Islet of Langerhans (tissue), 1 donor: ENCODE data around the gene ERAL1.
"Not testable (repeated sequence)": the region's sequence is repeated elsewhere in the genome, so short reads cannot be mapped to it uniquely, and the experiment has no call there.

Experiments used
- FAIRE-seq: peaks from one replicate; lab custom pipeline; 2011; peaks lifted over from hg19 to GRCh38; lab: Jason Lieb, UNC

ERAL1 gene

DNA sequence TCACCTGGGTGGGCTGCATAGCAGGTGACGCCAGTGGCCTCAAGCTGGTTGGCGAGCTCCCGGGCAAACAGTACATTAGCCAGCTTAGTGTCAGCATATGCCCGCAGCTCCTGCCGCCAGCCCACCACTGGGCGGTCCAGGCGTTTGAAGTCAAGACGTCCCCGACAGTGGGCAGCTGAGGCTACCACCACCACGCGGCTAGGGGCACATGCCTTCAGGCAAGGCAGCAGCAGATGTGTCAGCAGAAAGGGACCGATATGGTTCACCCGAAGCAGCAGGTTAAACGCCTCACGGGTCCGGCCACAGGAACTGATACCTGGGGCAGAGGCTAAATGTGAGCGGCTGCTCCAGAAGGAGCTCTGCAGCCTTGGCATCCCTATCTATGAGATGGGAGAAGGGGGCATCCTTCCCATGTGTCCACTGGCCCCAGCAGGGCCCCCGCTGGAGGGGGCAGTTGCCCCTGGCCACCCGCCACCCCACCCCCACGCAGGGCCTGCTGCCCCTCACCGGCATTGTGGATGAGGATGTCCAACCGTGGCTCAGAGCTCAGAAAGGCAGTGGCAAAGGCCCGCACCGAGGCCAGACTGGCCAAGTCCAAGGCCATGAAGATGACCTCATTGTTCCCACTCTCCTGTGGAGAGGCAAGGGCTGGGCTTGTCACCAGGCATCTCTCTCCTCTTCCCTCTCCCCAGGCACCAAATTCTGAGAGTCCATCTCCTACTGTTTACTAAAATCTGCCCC lies 46.3 kb downstream of the ERAL1 start:
- no peak for FAIRE-seq

DNA sequence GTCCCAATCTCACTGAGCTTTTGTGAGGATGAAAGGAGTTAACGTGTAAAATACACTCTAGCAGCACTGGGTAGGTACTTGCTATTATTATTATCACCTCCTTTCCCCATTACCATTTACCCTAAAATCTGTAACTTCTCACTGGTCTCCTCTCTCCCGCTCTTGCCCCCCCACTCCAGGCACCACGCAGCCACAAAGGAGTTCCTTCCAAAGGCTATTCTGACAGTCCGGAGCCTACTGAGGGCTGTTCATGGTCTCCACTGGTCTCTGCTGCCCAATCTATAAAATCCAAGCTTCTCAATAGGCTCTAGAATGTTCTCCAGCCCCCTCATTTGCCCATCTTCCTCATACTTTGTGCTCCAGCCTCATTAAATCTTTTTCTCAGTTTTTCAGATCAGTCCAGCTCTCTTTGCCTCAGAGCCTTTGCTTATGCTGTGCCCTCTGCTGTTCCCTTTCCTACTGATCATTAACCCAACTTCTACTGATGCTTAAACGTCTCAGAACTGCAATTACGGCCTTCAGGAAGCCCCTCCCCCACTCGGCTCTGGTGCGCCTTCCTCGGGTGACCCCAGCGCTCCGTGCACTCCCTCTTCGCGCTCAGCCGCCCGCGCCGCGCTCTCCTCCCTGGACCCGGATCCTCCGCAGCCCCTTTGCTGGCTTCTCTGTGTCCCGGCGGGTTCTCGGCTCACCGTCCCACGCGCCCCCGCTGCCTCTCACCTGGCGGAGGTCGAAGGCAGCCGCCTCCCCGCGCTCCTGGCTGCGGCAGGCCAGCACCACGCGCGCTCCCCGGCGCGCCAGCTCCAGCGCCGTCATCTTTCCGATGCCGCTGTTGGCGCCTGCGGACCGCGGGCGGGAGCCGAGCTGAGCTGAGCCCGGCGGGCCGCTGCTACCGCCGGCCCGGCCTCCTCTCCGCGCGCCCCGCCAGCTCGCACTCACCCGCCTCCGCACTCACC lies 47.3 kb downstream of the ERAL1 start:
- no peak for FAIRE-seq

DNA sequence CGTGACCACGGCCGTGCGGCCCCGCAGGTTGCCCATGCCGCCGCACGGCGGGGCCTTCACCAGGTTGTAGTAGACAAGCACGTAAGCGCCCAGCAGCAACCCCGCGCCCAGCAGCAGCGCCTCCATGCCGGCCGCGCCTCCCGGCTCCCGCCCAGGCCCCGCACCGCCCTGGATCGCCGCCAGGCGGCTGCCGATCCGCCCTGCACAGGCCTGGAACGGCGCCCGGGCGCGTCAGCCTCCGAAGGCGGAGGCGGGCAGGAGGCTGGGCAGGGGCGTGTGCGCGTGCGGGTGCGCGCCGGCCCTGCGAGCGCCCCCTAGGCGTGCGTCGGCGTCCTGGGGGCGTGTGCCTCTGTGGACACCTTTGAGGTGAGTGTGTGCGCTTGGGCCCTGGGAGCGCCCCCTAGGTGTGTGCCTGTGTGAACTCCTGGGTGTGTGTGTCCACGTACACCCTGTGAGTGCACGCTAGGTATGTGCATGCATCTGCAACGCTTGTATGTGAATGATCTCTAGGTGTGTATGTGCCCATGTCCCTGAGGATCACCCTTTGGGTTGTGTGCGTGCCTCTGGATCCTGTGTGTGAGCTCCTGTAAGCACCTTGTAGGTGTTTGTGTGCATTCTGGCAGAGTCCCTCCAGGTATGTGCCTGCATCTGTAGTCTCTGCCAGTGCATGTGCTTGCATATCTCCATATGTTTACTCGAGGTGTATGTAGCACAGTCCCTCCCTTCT lies 48.2 kb downstream of the ERAL1 start, which contains the start of gene DHRS13:
Gene DHRS13, minus strand, starts transcription at position 261 of the 727 bp plus-strand sequence. Its CDS starts 135 bp downstream, at position 126.
- no peak for FAIRE-seq

DNA sequence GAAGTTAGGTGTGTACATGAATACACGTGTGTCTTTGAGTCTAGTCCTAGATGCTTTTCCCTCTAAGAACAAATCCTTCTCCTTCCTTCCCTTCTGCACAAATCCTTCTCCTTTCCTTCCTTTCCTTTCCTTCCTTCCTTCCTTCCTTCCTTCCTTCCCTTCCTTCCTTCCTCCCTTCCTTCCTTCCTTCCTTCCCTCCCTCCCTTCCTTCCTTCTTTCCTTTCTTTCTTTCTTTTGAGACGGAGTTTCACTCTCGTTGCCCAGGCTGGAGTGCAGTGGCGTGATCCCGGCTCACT lies 48.7 kb downstream of the ERAL1 start:
- FAIRE-seq, result not testable (repeated sequence)

- FAIRE-seq, result no peak
Measured at GRCh38 chr17:28904800-28905199, 50.0 kb downstream of the ERAL1 start.

- FAIRE-seq, result no peak
Measured at GRCh38 chr17:28906276-28906675, 51.5 kb downstream of the ERAL1 start.

DNA sequence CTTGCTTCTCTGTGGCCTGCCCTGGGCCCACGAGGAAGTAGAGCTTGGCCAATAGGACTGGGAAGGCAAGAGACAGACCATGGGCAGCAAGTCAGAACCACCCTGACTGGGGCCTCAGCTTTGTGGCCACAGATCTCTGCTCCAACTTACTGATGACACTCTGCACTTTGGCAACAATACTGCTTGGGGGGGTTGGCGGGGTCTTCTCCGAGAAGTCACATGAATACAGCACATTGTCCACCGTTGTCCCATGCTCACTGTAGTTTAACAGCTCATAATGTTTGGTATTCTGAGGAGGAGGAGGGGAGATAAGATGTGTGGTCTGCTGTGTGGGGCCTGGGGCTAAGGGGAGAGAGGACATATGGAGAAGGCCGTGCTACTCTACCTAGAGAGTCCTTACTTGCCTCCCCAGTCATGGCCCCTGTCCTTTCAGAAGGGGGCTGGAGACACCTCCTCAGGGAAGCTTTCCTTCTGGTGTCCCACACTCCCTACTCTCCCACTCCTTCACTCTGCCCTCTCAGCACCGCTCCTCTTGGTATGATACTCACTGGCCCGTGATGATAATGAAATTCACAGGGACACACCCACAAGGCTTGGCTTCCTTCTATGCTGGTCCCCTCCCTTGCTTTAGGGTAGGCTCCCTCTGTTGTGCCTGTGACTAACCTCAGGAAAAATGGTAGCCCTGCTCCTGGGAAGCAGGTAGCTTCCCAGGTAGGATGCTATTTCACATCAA lies 52.1 kb downstream of the ERAL1 start:
- no peak for FAIRE-seq

- FAIRE-seq, result no peak
Measured at GRCh38 chr17:28907709-28908475, 53.1 kb downstream of the ERAL1 start.

DNA sequence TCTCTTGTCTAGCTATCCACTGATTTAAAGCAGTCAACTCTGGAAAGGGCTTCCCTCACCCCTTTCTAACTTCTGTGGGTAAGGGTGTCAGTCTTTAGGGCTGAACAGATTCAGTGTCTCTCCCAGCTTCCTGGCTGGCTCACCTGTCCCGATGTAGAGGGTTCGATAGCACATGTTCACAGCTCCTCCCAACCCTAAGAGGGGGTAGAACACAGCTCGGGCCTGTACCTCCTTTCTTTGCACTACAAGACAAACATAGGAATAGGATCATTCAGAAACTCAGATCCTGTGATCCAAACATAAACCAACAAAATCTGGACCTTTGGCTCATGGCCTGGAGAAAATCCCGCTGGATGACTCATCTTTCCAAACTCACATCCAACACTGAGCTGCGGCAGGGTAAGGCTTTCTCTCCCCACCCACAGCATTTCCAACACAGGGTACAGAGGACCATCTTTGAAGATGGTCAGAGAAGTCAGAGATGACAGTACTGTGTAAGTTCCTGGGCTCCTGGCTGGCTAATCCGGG lies 53.9 kb downstream of the ERAL1 start:
- FAIRE-seq, result no peak

DNA sequence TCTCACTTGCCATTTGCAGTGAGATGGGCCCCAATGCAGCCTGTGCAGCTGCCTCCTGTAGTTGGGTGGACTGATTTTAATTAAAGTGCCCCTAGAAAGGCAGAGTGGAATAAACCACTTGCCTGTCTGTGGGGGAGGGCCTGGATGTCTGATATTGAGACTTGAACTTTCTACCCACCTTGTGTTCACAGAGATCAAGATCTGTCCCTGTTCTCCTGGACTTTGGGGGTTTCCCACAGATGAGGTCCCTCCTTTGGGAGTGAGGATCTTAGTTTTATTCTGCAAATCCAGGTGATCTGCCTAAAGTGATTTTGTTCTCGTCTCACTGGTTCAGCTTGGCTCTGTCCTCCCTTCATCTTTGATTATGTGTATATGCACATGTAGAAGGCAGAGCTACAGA lies 55.7 kb downstream of the ERAL1 start:
- no peak for FAIRE-seq
